DMS114 treated with DMSO at 0.1 percent for 48 hours (cell line): ENCODE results near the gene TMEM220.

Experiments used
- DNase-seq: peaks from one replicate; lab custom pipeline; 2025; ENCODE audit not compliant: unreplicated experiment; lab: John Stamatoyannopoulos, UW

The TMEM220 gene

GRCh38 chr17:10673312-10673711, 56.5 kb downstream of the TMEM220 start:
- DNase-seq = no peak

- DNase-seq = no peak
Observed at GRCh38 chr17:10668775-10669174, 61.0 kb downstream of the TMEM220 start.

DNA sequence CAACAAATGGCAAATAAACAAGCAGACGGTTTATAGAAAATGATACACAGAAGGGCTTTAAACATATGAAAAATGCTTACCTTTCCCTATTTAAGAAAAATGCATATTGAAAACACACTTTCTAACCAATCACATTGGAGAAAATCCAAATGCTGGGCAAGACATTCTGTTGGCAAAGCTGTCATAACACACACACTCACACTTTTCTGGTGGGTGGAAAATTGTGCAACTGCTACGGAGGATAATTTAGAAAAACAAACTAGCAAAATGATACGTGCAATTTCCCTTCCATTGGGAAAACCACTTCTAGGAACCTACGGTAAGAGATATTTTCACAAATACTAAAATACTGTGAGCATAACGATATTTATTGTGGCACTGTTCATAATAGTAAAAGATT, 62.9 kb downstream of the TMEM220 start:
- DNase-seq = no peak

GRCh38 chr17:10664571-10664970, 65.3 kb downstream of the TMEM220 start:
- DNase-seq = no peak
